CD14-positive monocyte (primary cell): ENCODE data around the gene TMCC3. TPM values are rescaled to one million over a fixed set of nuclear protein-coding genes. Genes with fewer than 3 reads are reported as not detected.

ENCODE experiments used
- DNase-seq, 3 donors: peaks; one replicate each; pipeline ENCODE4 v3.0.0-alpha.2; 2011 to 2022
- H2AFZ ChIP-seq: 2 replicates; pipeline ENCODE4 v1.6.0; 2012; ENCODE audit warnings: mild to moderate bottlenecking, low read depth, low read length, inconsistent platforms; ENCODE audit not compliant: insufficient read depth, poor library complexity, severe bottlenecking
- H3K27ac ChIP-seq, 2 donors: 1 replicate in 1 of 2; 2 replicates in 1 of 2; pipeline ENCODE4 v1.5.1; 2012 to 2013; ENCODE audit warnings: low read length in 2 of 2, control low read depth in 1 of 2, inconsistent platforms in 1 of 2, low read depth in 1 of 2, mild to moderate bottlenecking in 1 of 2
- H3K27me3 ChIP-seq, 2 donors: one replicate each; pipeline versions ENCODE4 v1.6.0 to v1.6.1; 2011 to 2013; ENCODE audit warnings: low read length in 2 of 2; ENCODE audit not compliant: control insufficient read depth in 2 of 2, insufficient read depth in 2 of 2
- H3K36me3 ChIP-seq, 2 donors: replicated peaks in 1 of 2; 1 replicate in 1 of 2; 2 replicates in 1 of 2; pipeline versions ENCODE4 v1.5.1 to v1.6.1; 2012 to 2013; ENCODE audit warnings: low read length in 2 of 2, control low read depth in 1 of 2, inconsistent platforms in 1 of 2, mild to moderate bottlenecking in 1 of 2; ENCODE audit not compliant: insufficient read depth in 2 of 2, control insufficient read depth in 1 of 2
- H3K4me1 ChIP-seq, 2 donors: 1 replicate in 1 of 2; 2 replicates in 1 of 2; pipeline versions ENCODE4 v1.5.1 to v1.6.1; 2012 to 2013; ENCODE audit warnings: low read length in 2 of 2, control low read depth in 1 of 2, inconsistent platforms in 1 of 2, mild to moderate bottlenecking in 1 of 2, moderate library complexity in 1 of 2; ENCODE audit not compliant: insufficient read depth in 2 of 2, control insufficient read depth in 1 of 2
- H3K4me2 ChIP-seq: replicated peaks from 2 replicates; pipeline ENCODE3; 2012; ENCODE audit warnings: low read length, moderate library complexity, mild to moderate bottlenecking; ENCODE audit not compliant: poor library complexity, severe bottlenecking; ENCODE audit errors: extremely low read depth
- H3K4me3 ChIP-seq, 3 experiments: fragments of 200-600 bp in 1 of 3; sonication (generic) in 1 of 3; replicated peaks in 1 of 3; 1 replicate in 2 of 3; 2 replicates in 1 of 3; pipeline ENCODE4 v1.5.1; 2011 to 2013; ENCODE audit warnings: low read length in 3 of 3, mild to moderate bottlenecking in 3 of 3, control low read depth in 2 of 3, low read depth in 2 of 3, inconsistent platforms in 1 of 3, moderate library complexity in 1 of 3
- H3K79me2 ChIP-seq: 2 replicates; pipeline ENCODE4 v1.6.0; 2012; ENCODE audit warnings: mild to moderate bottlenecking, control low read depth, inconsistent platforms, low read length, moderate library complexity; ENCODE audit not compliant: insufficient read depth
- H3K9ac ChIP-seq: 2 replicates; pipeline ENCODE4 v1.6.0; 2017; ENCODE audit warnings: low read length, mild to moderate bottlenecking; ENCODE audit not compliant: insufficient read depth, poor library complexity, severe bottlenecking
- H3K9me3 ChIP-seq, 2 donors: replicated peaks in 1 of 2; 1 replicate in 1 of 2; 2 replicates in 1 of 2; pipeline versions ENCODE4 v1.5.1 to v1.6.1; 2012 to 2013; ENCODE audit warnings: low read length in 2 of 2, control low read depth in 1 of 2; ENCODE audit not compliant: control insufficient read depth in 1 of 2, insufficient read depth in 1 of 2
- H4K20me1 ChIP-seq: 2 replicates; pipeline ENCODE4 v1.6.0; 2012; ENCODE audit warnings: mild to moderate bottlenecking, low read length, control low read depth, moderate library complexity; ENCODE audit not compliant: insufficient read depth
- H3K27ac Mint-ChIP-seq, 7 donors: one replicate each; pipeline ENCODE4 v1.8.0; 2020; ENCODE audit warnings: mild to moderate bottlenecking in 7 of 7, mixed read lengths in 7 of 7, moderate library complexity in 6 of 7, inconsistent platforms in 2 of 7
- H3K27me3 Mint-ChIP-seq, 3 donors: one replicate each; pipeline ENCODE4 v1.8.0; 2021 to 2022; ENCODE audit warnings: low read depth in 3 of 3, mild to moderate bottlenecking in 3 of 3, mixed read lengths in 3 of 3, moderate library complexity in 3 of 3, inconsistent platforms in 1 of 3
- H3K36me3 Mint-ChIP-seq, 2 donors: one replicate each; pipeline ENCODE4 v1.8.0; 2020; ENCODE audit warnings: mixed read lengths in 2 of 2, inconsistent platforms in 1 of 2, mild to moderate bottlenecking in 1 of 2
- H3K4me1 Mint-ChIP-seq: one replicate; pipeline ENCODE4 v1.8.0; 2020; ENCODE audit warnings: mild to moderate bottlenecking, mixed read lengths
- H3K4me3 Mint-ChIP-seq, 2 donors: one replicate each; pipeline ENCODE4 v1.8.0; 2020; ENCODE audit warnings: mild to moderate bottlenecking in 2 of 2, mixed read lengths in 2 of 2, moderate library complexity in 1 of 2
- H3K9me3 Mint-ChIP-seq, 7 donors: one replicate each; pipeline ENCODE4 v1.8.0; 2020 to 2022; ENCODE audit warnings: mixed read lengths in 7 of 7, mild to moderate bottlenecking in 6 of 7, moderate library complexity in 6 of 7, inconsistent platforms in 2 of 7
- CTCF ChIP-seq: fragments of 200-600 bp; IDR thresholded peaks from one replicate; pipeline ENCODE4 v1.8.0; 2022; ENCODE audit warnings: antibody characterized with exemption, mild to moderate bottlenecking
- WGBS: methylation state at CpG from one replicate; pipeline ENCODE4 v1.1.5; 2013; ENCODE audit warnings: missing lambda C conversion rate; ENCODE audit not compliant: insufficient coverage; 5-methylcytosine and 5-hydroxymethylcytosine counted together
- intact Hi-C, 2 donors: fragments of 100-400 bp; cut with micrococcal nuclease; formaldehyde crosslinking; loops; one replicate each; pipeline versions ENCODE4 v1.15.0 to v1.15.1; 2023
- polyA plus RNA-seq, 3 donors: library from polyadenylated mRNA; depleted of rRNA in 1 of 3; unstranded in 2 of 3; stranded (reverse) in 1 of 3; fragments of 300-500 nt in 2 of 3; fragments of >200 nt in 1 of 3; fragmentation: Illumina TruSeq in 2 of 3; gene quantifications; 1 replicate in 2 of 3; 2 replicates in 1 of 3; pipeline ENCODE4 v1.2.3, GENCODE V29; 2012 to 2021

Gene TMCC3
- polyA plus RNA-seq, 3 donors: 3.4 to 14.7 (median 7.1) TPM

- no peak overlapping the region for H3K9ac ChIP-seq
- H3K36me3 Mint-ChIP-seq: peaks cover 0 to 2% of the 10 kb centered on the region in 2 donors
- peaks cover 0 to 5% (median 0%) of the 10 kb centered on the region in 7 donors for H3K9me3 Mint-ChIP-seq
- H3K4me1 ChIP-seq: no peaks in the 10 kb centered on the region
- H3K4me3 Mint-ChIP-seq: no peak overlapping the region
- H3K27me3 ChIP-seq: no peaks in the 10 kb centered on the region
- H3K27ac Mint-ChIP-seq: no peak overlapping the region
- peaks cover 4% of the 10 kb centered on the region for H4K20me1 ChIP-seq
- intact Hi-C loops: no loop called here
- H3K4me3 ChIP-seq: no peak overlapping the region
- peaks cover 0 to 3% (median 2%) of the 10 kb centered on the region in 3 donors for H3K27me3 Mint-ChIP-seq
- DNase-seq: no peak
- no peaks in the 10 kb centered on the region for H3K36me3 ChIP-seq
- H3K4me1 Mint-ChIP-seq: no peaks in the 10 kb centered on the region
- no peaks in the 10 kb centered on the region for H3K79me2 ChIP-seq
- no peak overlapping the region for H3K27ac ChIP-seq
- H3K4me2 ChIP-seq: no peak overlapping the region
- H3K9me3 ChIP-seq: no peaks in the 10 kb centered on the region
- H2AFZ ChIP-seq: no peak overlapping the region
- WGBS: 94% methylated on average over 2 of the region's 5 CpGs
- TF ChIP-seq CTCF: no peak
Measured at GRCh38 chr12:94582591-94582990, 67.8 kb downstream of the TMCC3 start.

GRCh38 chr12:94575645-94576403, 74.5 kb downstream of the TMCC3 start:
- peaks cover 0 to 3% (median 0%) of the 10 kb centered on the region in 3 donors for H3K27me3 Mint-ChIP-seq
- Histone ChIP-seq H3K27me3 (no peaks in the 10 kb centered on the region), H4K20me1 (no peaks in the 10 kb centered on the region), H3K36me3 (no peaks in the 10 kb centered on the region), H3K4me3 (no peak overlapping the region), H3K4me2 (no peak overlapping the region), H3K9ac (no peak overlapping the region), H3K4me1 (no peaks in the 10 kb centered on the region), H3K27ac (no peak overlapping the region), H2AFZ (no peak overlapping the region), H3K9me3 (no peaks in the 10 kb centered on the region), H3K79me2 (no peaks in the 10 kb centered on the region)
- no peak for DNase-seq
- H3K4me3 Mint-ChIP-seq: no peak overlapping the region
- 91% methylated on average over 9 of the region's 12 CpGs for WGBS
- intact Hi-C loops: no loop called here
- H3K4me1 Mint-ChIP-seq: no peaks in the 10 kb centered on the region
- H3K27ac Mint-ChIP-seq: peak overlapping the region in 1 of 7 donors; percentile 4
- H3K36me3 Mint-ChIP-seq: peaks cover 4% of the 10 kb centered on the region in 2 donors
- TF ChIP-seq CTCF: no peak
- peaks cover 0 to 2% (median 0%) of the 10 kb centered on the region in 7 donors for H3K9me3 Mint-ChIP-seq
